K562 (cell line): ENCODE data around the gene UNC45A. TPM values are rescaled to one million over a fixed set of nuclear protein-coding genes. Genes with fewer than 3 reads are reported as not detected.

ENCODE experiments used
- CAMTA2 ChIP-seq: fragments of 250-450 bp; sonication (Bioruptor Pico); conservative IDR thresholded peaks from 2 replicates; pipeline ENCODE4 v1.5.1; 2022
- CTCFL ChIP-seq: IDR thresholded peaks from 2 replicates; pipeline ENCODE4 v1.6.1; 2011; ENCODE audit warnings: borderline replicate concordance, low read depth, mild to moderate bottlenecking, moderate library complexity, low read length; ENCODE audit not compliant: insufficient read depth, poor library complexity, severe bottlenecking
- EGR1 ChIP-seq: fragments of 450-650 bp; conservative IDR thresholded peaks from 2 replicates; pipeline ENCODE4 v1.6.1; 2017; ENCODE audit warnings: mild to moderate bottlenecking
- FOXP1 ChIP-seq: sonication (generic); formaldehyde crosslinking; IDR thresholded peaks from 2 replicates; pipeline ENCODE4 v1.8.0; 2022; ENCODE audit warnings: mild to moderate bottlenecking, missing genetic modification reagents
- HCFC1 ChIP-seq: IDR thresholded peaks from 2 replicates; pipeline ENCODE4 v1.6.1; 2012; ENCODE audit warnings: low read depth, low read length, improper control_type of control experiment
- JUND ChIP-seq, 2 experiments: IDR thresholded peaks; 2 replicates in 1 of 2; 3 replicates in 1 of 2; pipeline ENCODE4 v1.6.1; 2011; ENCODE audit warnings: borderline replicate concordance in 2 of 2, low read depth in 2 of 2, low read length in 2 of 2, improper control_type of control experiment in 1 of 2, missing biosample characterization in 1 of 2, missing genetic modification characterization in 1 of 2, missing genetic modification reagents in 1 of 2
- KAT7 ChIP-seq: sonication (generic); formaldehyde crosslinking; IDR thresholded peaks from 2 replicates; pipeline ENCODE4 v1.8.0; 2022; ENCODE audit warnings: missing genetic modification reagents, mild to moderate bottlenecking, borderline replicate concordance
- NUFIP1 ChIP-seq: fragments of 450-650 bp; IDR thresholded peaks from 2 replicates; pipeline ENCODE4 v1.6.1; 2018; ENCODE audit not compliant: partially characterized antibody
- PRDM10 ChIP-seq: fragments of 450-650 bp; IDR thresholded peaks from 2 replicates; pipeline ENCODE4 v1.6.1; 2018; ENCODE audit not compliant: partially characterized antibody
- RAD21 ChIP-seq, 2 experiments: fragments of 250-450 bp in 1 of 2; fragments of 450-650 bp in 1 of 2; sonication (Bioruptor Pico) in 1 of 2; formaldehyde crosslinking in 1 of 2; IDR thresholded peaks in 1 of 2; conservative IDR thresholded peaks in 1 of 2; 2 replicates each; pipeline versions ENCODE4 v1.4.0 to v1.8.0; 2020 to 2022; ENCODE audit warnings: mild to moderate bottlenecking in 2 of 2, moderate library complexity in 1 of 2
- TBL1XR1 ChIP-seq, 2 experiments: IDR thresholded peaks; 2 replicates each; pipeline ENCODE4 v1.6.1; 2012; ENCODE audit warnings: improper control_type of control experiment in 2 of 2, low read length in 2 of 2, mild to moderate bottlenecking in 1 of 2
- ZBTB34 ChIP-seq: fragments of 250-450 bp; sonication (Bioruptor Pico); IDR thresholded peaks from 2 replicates; pipeline ENCODE4 v1.8.0; 2021; ENCODE audit warnings: mild to moderate bottlenecking, moderate library complexity
- ZNF589 ChIP-seq: fragments of 200-800 bp; sonication (Bioruptor generic); IDR thresholded peaks from 2 replicates; pipeline ENCODE4 v1.6.1; 2016; ENCODE audit warnings: low read depth, missing genetic modification characterization, missing compliant biosample characterization
- ZNF766 ChIP-seq: fragments of 200-800 bp; sonication (Bioruptor generic); conservative IDR thresholded peaks from 2 replicates; pipeline ENCODE4 v1.6.1; 2016; ENCODE audit warnings: missing genetic modification characterization, missing compliant biosample characterization
- polyA plus RNA-seq, 8 experiments: library from polyadenylated mRNA; depleted of rRNA in 4 of 8; stranded (reverse) in 5 of 8; unstranded in 3 of 8; fragments of >200 nt; fragmentation: Nextera tagmentation in 2 of 8; fragmentation: Illumina TruSeq in 1 of 8; extraction: Ambion mirVana in 2 of 8; extraction: Trizol in 1 of 8; gene quantifications; 2 replicates each; pipeline versions ENCODE4 v1.2.1 to v1.2.3, GENCODE V29; 2011 to 2014; ENCODE audit warnings: inconsistent platforms in 1 of 8, missing spikeins in 1 of 8
- total RNA-seq, 7 experiments: library from RNA; depleted of rRNA in 6 of 7; stranded (reverse); fragments of >200 nt in 6 of 7; fragmentation: Illumina TruSeq in 2 of 7; extraction: Trizol in 2 of 7; gene quantifications; 2 replicates each; pipeline versions ENCODE4 v1.2.1 to v1.2.3, GENCODE V29; 2011 to 2021; ENCODE audit warnings: low replicate concordance in 1 of 7
- TF ChIP-seq, protein P1 (sequence below): fragments of 450-650 bp; formaldehyde crosslinking; IDR thresholded peaks from 2 replicates; pipeline ENCODE4 v1.4.0; 2020; ENCODE audit warnings: mild to moderate bottlenecking, moderate library complexity

Gene UNC45A
- total and polyA plus RNA-seq, 9 of the 15 experiments (the other 6 are each of a cell fraction or from before 2014, with no cell fraction given): 22.4 to 79.3 (median 43.7) TPM

GRCh38 chr15:90934256-90934948, 683 bp upstream of the UNC45A start (continued):
- no peak for TF ChIP-seq ZBTB34
- TF ChIP-seq FOXP1 (CRISPR knock-in tag): peak; percentile 94
- peak; percentile 31 for TF ChIP-seq PRDM10
- TF ChIP-seq JUND (IDR thresholded peaks at IDR 0.05; ENCODE audit: borderline replicate concordance, low read depth, low read length): peak; percentile 42; the same call in 1 of the 2 replicates
- TF ChIP-seq JUND (tag; IDR thresholded peaks at IDR 0.05; ENCODE audit: borderline replicate concordance, low read depth, low read length): peak; percentile 28; the same call in 1 of the 3 replicates
- TF ChIP-seq ZNF589: no peak
- TF ChIP-seq CTCFL: peak; percentile 14
- no peak for TF ChIP-seq NUFIP1
- peak in 1 of 2 experiments; percentile 51; a peak in 1 of 4 replicates for TF ChIP-seq TBL1XR1 (IDR thresholded peaks at IDR 0.05; ENCODE audit: low read length in 2 of 2)
- peak; percentile 27; the same call in 1 of the 2 replicates for TF ChIP-seq HCFC1
- TF ChIP-seq, protein P1, sequence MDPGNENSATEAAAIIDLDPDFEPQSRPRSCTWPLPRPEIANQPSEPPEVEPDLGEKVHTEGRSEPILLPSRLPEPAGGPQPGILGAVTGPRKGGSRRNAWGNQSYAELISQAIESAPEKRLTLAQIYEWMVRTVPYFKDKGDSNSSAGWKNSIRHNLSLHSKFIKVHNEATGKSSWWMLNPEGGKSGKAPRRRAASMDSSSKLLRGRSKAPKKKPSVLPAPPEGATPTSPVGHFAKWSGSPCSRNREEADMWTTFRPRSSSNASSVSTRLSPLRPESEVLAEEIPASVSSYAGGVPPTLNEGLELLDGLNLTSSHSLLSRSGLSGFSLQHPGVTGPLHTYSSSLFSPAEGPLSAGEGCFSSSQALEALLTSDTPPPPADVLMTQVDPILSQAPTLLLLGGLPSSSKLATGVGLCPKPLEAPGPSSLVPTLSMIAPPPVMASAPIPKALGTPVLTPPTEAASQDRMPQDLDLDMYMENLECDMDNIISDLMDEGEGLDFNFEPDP (CRISPR knock-in tag): no peak
- peak; percentile 94 for TF ChIP-seq ZNF766 (CRISPR knock-in tag)
- no peak for TF ChIP-seq CAMTA2 (CRISPR knock-in tag)
- peak; percentile 90 for TF ChIP-seq EGR1
- TF ChIP-seq KAT7 (CRISPR knock-in tag): no peak
- peak; percentile 61 to 82 for TF ChIP-seq RAD21 (CRISPR knock-in tag; conservative IDR thresholded peaks at IDR 0.05 in 1 of 2, IDR thresholded peaks at IDR 0.05 in 1 of 2)
